NCI-H2196 treated with DMSO at 0.1 percent for 48 hours (cell line): Measurements from ENCODE around the gene GMDS.
A peak's percentile ranks its signal among the peaks of the same experiment; 100 is the strongest.

Source experiments
- DNase-seq: peaks from one replicate; lab custom pipeline; 2025; ENCODE audit not compliant: unreplicated experiment; lab: John Stamatoyannopoulos, UW

Gene GMDS

GRCh38 chr6:1611322-1611571 is 634.2 kb downstream of the GMDS start:
- no peak for DNase-seq

GRCh38 chr6:1610497-1611321 is 634.7 kb downstream of the GMDS start:
- DNase-seq, result no peak

GRCh38 chr6:1609648-1610496 is 635.5 kb downstream of the GMDS start, which contains the start of gene FOXC1:
Gene FOXC1, plus strand, starts transcription at chr6:1609915. Its CDS starts 531 bp downstream, at chr6:1610446.
- peak; percentile 33 for DNase-seq

- no peak for DNase-seq
Measured at GRCh38 chr6:1609041-1609647, 636.3 kb downstream of the GMDS start.

GRCh38 chr6:1608222-1609040 is 637.0 kb downstream of the GMDS start:
- DNase-seq, result no peak

- no peak for DNase-seq
Measured at GRCh38 chr6:1607516-1608221, 637.7 kb downstream of the GMDS start.

- no peak for DNase-seq
Measured at GRCh38 chr6:1606780-1607515, 638.5 kb downstream of the GMDS start.

- DNase-seq, result no peak
Measured at GRCh38 chr6:1605893-1606779, 639.3 kb downstream of the GMDS start.

GRCh38 chr6:1605004-1605892 is 640.2 kb downstream of the GMDS start:
- no peak for DNase-seq

- peak; percentile 14 for DNase-seq
Measured at GRCh38 chr6:1604158-1605003, 641.0 kb downstream of the GMDS start.

- DNase-seq, result no peak
Measured at GRCh38 chr6:1603708-1604107, 641.7 kb downstream of the GMDS start.

- no peak for DNase-seq
Measured at GRCh38 chr6:1602049-1602713, 643.2 kb downstream of the GMDS start.

- DNase-seq, result no peak
Measured at GRCh38 chr6:1601158-1602048, 644.0 kb downstream of the GMDS start.

- no peak for DNase-seq
Measured at GRCh38 chr6:1600764-1601157, 644.6 kb downstream of the GMDS start.

GRCh38 chr6:1600063-1600763 is 645.2 kb downstream of the GMDS start:
- DNase-seq, result no peak
